Ishikawa (cell line): Measurements from ENCODE around the gene ABLIM2.

ENCODE experiments used
- CEBPB ChIP-seq: IDR thresholded peaks from 2 replicates; pipeline ENCODE4 v1.6.1; 2012
- CREB1 ChIP-seq: IDR thresholded peaks from 2 replicates; pipeline ENCODE4 v1.6.1; 2012; ENCODE audit warnings: low read depth
- EGR1 ChIP-seq: IDR thresholded peaks from 2 replicates; pipeline ENCODE4 v1.6.1; 2012
- EP300 ChIP-seq: IDR thresholded peaks from 2 replicates; pipeline ENCODE4 v1.6.1; 2012; ENCODE audit warnings: borderline replicate concordance
- FOXM1 ChIP-seq: IDR thresholded peaks from 2 replicates; pipeline ENCODE4 v1.6.1; 2012; ENCODE audit warnings: low read depth, borderline replicate concordance
- MAX ChIP-seq: IDR thresholded peaks from 2 replicates; pipeline ENCODE4 v1.6.1; 2012
- NFIC ChIP-seq: IDR thresholded peaks from 2 replicates; pipeline ENCODE4 v1.6.1; 2012
- RAD21 ChIP-seq: IDR thresholded peaks from 2 replicates; pipeline ENCODE4 v1.6.1; 2012; ENCODE audit warnings: low read depth
- TAF1 ChIP-seq: IDR thresholded peaks from 2 replicates; pipeline ENCODE4 v1.6.1; 2012; ENCODE audit warnings: low read depth, mild to moderate bottlenecking
- TCF12 ChIP-seq: IDR thresholded peaks from 2 replicates; pipeline ENCODE4 v1.6.1; 2012; ENCODE audit warnings: low read depth
- TEAD4 ChIP-seq: IDR thresholded peaks from 2 replicates; pipeline ENCODE4 v1.6.1; 2012
- YY1 ChIP-seq: IDR thresholded peaks from 2 replicates; pipeline ENCODE4 v1.6.1; 2012; ENCODE audit warnings: low read depth
- ZBTB7A ChIP-seq: IDR thresholded peaks from 2 replicates; pipeline ENCODE4 v1.6.1; 2012; ENCODE audit warnings: low read depth
- TF ChIP-seq, protein P1 (sequence below): IDR thresholded peaks from 2 replicates; pipeline ENCODE4 v1.6.1; 2012
- TF ChIP-seq, protein P2 (sequence below): IDR thresholded peaks from 2 replicates; pipeline ENCODE4 v1.6.1; 2012; ENCODE audit warnings: low read depth, mild to moderate bottlenecking

Gene ABLIM2

GRCh38 chr4:7926822-7927221 is 231.8 kb downstream of the ABLIM2 start:
- TF ChIP-seq MAX = no peak
- TF ChIP-seq ZBTB7A = no peak
- TF ChIP-seq, protein P1, sequence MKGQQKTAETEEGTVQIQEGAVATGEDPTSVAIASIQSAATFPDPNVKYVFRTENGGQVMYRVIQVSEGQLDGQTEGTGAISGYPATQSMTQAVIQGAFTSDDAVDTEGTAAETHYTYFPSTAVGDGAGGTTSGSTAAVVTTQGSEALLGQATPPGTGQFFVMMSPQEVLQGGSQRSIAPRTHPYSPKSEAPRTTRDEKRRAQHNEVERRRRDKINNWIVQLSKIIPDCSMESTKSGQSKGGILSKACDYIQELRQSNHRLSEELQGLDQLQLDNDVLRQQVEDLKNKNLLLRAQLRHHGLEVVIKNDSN = no peak
- no peak for TF ChIP-seq CREB1
- no peak for TF ChIP-seq TCF12
- no peak for TF ChIP-seq EP300
- no peak for TF ChIP-seq NFIC
- TF ChIP-seq TEAD4 = no peak
- TF ChIP-seq RAD21 = no peak
- TF ChIP-seq EGR1 = no peak
- TF ChIP-seq FOXM1 = no peak
- TF ChIP-seq TAF1 = no peak
- no peak for TF ChIP-seq YY1
- TF ChIP-seq, protein P2, sequence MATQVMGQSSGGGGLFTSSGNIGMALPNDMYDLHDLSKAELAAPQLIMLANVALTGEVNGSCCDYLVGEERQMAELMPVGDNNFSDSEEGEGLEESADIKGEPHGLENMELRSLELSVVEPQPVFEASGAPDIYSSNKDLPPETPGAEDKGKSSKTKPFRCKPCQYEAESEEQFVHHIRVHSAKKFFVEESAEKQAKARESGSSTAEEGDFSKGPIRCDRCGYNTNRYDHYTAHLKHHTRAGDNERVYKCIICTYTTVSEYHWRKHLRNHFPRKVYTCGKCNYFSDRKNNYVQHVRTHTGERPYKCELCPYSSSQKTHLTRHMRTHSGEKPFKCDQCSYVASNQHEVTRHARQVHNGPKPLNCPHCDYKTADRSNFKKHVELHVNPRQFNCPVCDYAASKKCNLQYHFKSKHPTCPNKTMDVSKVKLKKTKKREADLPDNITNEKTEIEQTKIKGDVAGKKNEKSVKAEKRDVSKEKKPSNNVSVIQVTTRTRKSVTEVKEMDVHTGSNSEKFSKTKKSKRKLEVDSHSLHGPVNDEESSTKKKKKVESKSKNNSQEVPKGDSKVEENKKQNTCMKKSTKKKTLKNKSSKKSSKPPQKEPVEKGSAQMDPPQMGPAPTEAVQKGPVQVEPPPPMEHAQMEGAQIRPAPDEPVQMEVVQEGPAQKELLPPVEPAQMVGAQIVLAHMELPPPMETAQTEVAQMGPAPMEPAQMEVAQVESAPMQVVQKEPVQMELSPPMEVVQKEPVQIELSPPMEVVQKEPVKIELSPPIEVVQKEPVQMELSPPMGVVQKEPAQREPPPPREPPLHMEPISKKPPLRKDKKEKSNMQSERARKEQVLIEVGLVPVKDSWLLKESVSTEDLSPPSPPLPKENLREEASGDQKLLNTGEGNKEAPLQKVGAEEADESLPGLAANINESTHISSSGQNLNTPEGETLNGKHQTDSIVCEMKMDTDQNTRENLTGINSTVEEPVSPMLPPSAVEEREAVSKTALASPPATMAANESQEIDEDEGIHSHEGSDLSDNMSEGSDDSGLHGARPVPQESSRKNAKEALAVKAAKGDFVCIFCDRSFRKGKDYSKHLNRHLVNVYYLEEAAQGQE = no peak
- TF ChIP-seq CEBPB = no peak

- TF ChIP-seq YY1 (no peak), EGR1 (no peak), TCF12 (no peak)
Measured at GRCh38 chr4:7924570-7924969, 234.0 kb downstream of the ABLIM2 start.

DNA sequence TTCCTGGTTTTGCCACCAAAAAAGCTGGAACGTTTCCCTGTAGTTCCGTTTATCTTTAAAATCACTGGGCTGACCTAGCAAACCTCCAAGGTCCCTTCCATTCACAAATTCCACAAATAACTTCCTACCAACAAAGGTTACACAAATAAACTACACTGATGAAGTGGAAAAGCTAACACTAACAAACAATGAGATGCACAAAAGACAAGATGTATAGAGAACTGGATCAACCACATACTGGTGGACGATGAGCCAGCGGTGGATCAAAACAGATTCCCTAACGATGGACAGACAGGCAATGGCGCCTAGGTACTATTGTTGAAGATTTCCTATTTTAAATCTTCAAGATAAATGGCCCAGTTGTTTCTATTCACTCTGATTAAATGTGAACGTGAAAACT is 234.4 kb downstream of the ABLIM2 start:
- TF ChIP-seq RAD21 (no peak), ZBTB7A (no peak), MAX (no peak), YY1 (no peak)

- no peak for TF ChIP-seq CEBPB
- TF ChIP-seq ZBTB7A = no peak
- no peak for TF ChIP-seq MAX
- TF ChIP-seq, protein P1 = no peak
- no peak for TF ChIP-seq TAF1
Measured at GRCh38 chr4:7922466-7922865, 236.1 kb downstream of the ABLIM2 start.

DNA sequence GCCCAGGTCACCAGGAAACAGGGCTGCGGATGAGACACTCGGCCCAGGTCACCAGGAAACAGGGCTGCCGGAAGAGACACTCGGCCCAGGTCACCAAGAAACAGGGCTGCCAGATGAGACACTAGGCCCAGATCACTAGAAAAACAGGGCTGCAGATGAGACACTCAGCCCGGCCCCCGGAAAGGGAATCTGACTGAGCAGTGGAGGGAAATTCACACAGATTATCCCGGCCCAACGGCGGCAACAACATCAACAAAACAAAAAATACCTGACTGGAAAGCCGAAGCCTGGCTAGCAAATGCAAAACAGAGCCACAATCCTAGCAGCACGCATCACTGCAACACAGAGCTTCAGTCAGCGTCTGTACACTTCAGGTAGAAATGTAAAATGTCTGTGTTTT is 239.6 kb downstream of the ABLIM2 start:
- TF ChIP-seq TEAD4 (no peak), ZBTB7A (no peak), FOXM1 (no peak), YY1 (no peak), MAX (no peak), EGR1 (no peak), NFIC (no peak), EP300 (no peak), RAD21 (no peak), CREB1 (no peak), TAF1 (no peak), CEBPB (no peak)

DNA sequence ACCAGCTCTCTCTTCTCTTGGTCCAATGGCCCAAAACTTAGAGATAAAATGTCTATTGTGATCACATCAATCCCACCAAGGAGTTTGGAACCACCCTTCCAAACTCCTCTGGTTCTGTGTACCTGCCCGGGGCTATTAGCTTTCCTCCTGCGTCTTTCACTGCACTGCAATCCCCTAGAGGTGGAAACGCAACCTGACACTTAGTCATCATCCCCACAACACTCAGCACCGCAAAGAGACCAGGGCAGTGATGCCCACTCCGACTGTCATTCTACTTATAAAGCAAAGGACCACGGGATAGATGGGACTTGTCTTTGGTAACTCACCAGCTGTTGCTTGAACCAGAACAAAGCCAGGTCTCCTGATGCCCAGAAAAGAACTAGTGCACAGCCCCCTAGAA is 240.9 kb downstream of the ABLIM2 start:
- TF ChIP-seq EP300 (no peak), ZBTB7A (no peak), RAD21 (no peak), TEAD4 (no peak), TCF12 (no peak), FOXM1 (no peak), MAX (no peak), CREB1 (no peak), YY1 (no peak), NFIC (no peak), EGR1 (no peak), CEBPB (no peak), TAF1 (no peak)
- TF ChIP-seq, protein P2 = no peak
- TF ChIP-seq, protein P1 = no peak
